Parathyroid adenoma (tissue), 2 donors: ENCODE measurements around the gene CARMIL3.

Source experiments
- H2AFZ ChIP-seq: fragments of 300-600 bp; sonication (generic); one replicate; pipeline ENCODE4 v1.7.0; 2017; ENCODE audit warnings: antibody characterized with exemption, mild to moderate bottlenecking
- H3K27ac ChIP-seq: fragments of 300-600 bp; sonication (generic); one replicate; pipeline ENCODE4 v1.7.0; 2017
- H3K27me3 ChIP-seq: fragments of 300-600 bp; sonication (generic); one replicate; pipeline ENCODE4 v1.7.0; 2017; ENCODE audit warnings: low read length; ENCODE audit not compliant: control insufficient read depth, insufficient read depth
- H3K36me3 ChIP-seq: fragments of 300-600 bp; sonication (generic); one replicate; pipeline ENCODE4 v1.7.0; 2017; ENCODE audit warnings: low read length; ENCODE audit not compliant: control insufficient read depth, insufficient read depth
- H3K4me1 ChIP-seq: fragments of 300-600 bp; sonication (generic); one replicate; pipeline ENCODE4 v1.7.0; 2017; ENCODE audit warnings: control low read depth
- H3K4me2 ChIP-seq: fragments of 300-600 bp; sonication (generic); one replicate; pipeline ENCODE4 v1.7.0; 2017; ENCODE audit warnings: low read length
- H3K4me3 ChIP-seq: fragments of 300-600 bp; sonication (generic); one replicate; pipeline ENCODE4 v1.7.0; 2017; ENCODE audit warnings: low read depth, low read length
- H3K79me2 ChIP-seq: fragments of 300-600 bp; sonication (generic); one replicate; pipeline ENCODE4 v1.7.0; 2017; ENCODE audit warnings: control low read depth
- H3K9ac ChIP-seq: fragments of 300-600 bp; sonication (generic); one replicate; pipeline ENCODE4 v1.7.0; 2017; ENCODE audit warnings: mild to moderate bottlenecking
- H3K9me3 ChIP-seq: fragments of 300-600 bp; sonication (generic); one replicate; pipeline ENCODE4 v1.7.0; 2017; ENCODE audit warnings: low read length; ENCODE audit not compliant: control insufficient read depth
- CTCF ChIP-seq: fragments of 300-600 bp; sonication (generic); IDR thresholded peaks from one replicate; pipeline ENCODE4 v1.7.0; 2017; ENCODE audit warnings: antibody characterized with exemption, mild to moderate bottlenecking
- donor health status: primary hyperparathyroidism.

Gene CARMIL3

GRCh38 chr14:24068711-24069410, 17.1 kb downstream of the CARMIL3 start:
- Histone ChIP-seq H3K27ac (no peak overlapping the region), H3K9me3 (no peaks in the 10 kb centered on the region), H2AFZ (no peak overlapping the region), H3K4me3 (no peak overlapping the region), H3K4me2 (no peak overlapping the region), H3K79me2 (no peaks in the 10 kb centered on the region), H3K4me1 (peaks cover 18% of the 10 kb centered on the region), H3K27me3 (no peaks in the 10 kb centered on the region), H3K36me3 (no peaks in the 10 kb centered on the region), H3K9ac (no peak overlapping the region)
- TF ChIP-seq CTCF = no peak

GRCh38 chr14:24069411-24069735, 17.6 kb downstream of the CARMIL3 start:
- no peak overlapping the region for H3K4me2 ChIP-seq
- no peak overlapping the region for H2AFZ ChIP-seq
- no peaks in the 10 kb centered on the region for H3K79me2 ChIP-seq
- H3K9ac ChIP-seq = no peak overlapping the region
- H3K4me3 ChIP-seq = no peak overlapping the region
- H3K4me1 ChIP-seq = peaks cover 19% of the 10 kb centered on the region
- TF ChIP-seq CTCF = no peak
- H3K9me3 ChIP-seq = no peaks in the 10 kb centered on the region
- no peaks in the 10 kb centered on the region for H3K36me3 ChIP-seq
- H3K27me3 ChIP-seq = no peaks in the 10 kb centered on the region
- H3K27ac ChIP-seq = no peak overlapping the region

GRCh38 chr14:24070285-24071143, 18.7 kb downstream of the CARMIL3 start:
- Histone ChIP-seq H3K27ac (no peak overlapping the region), H3K4me3 (no peak overlapping the region), H3K36me3 (no peaks in the 10 kb centered on the region), H3K27me3 (no peaks in the 10 kb centered on the region), H3K9me3 (no peaks in the 10 kb centered on the region), H3K4me2 (no peak overlapping the region), H2AFZ (no peak overlapping the region), H3K4me1 (peaks cover 25% of the 10 kb centered on the region), H3K9ac (no peak overlapping the region), H3K79me2 (no peaks in the 10 kb centered on the region)
- TF ChIP-seq CTCF = no peak

- Histone ChIP-seq H3K4me3 (no peak within 1 kb of the TSS), H3K4me2 (no peak within 1 kb of the TSS), H3K36me3 (no peaks in the 10 kb centered on the region), H3K79me2 (no peaks in the 10 kb centered on the region), H3K27me3 (no peaks in the 10 kb centered on the region), H3K9me3 (no peaks in the 10 kb centered on the region), H3K4me1 (peaks cover 32% of the 10 kb centered on the region), H2AFZ (peak within 1 kb of the TSS; percentile 39), H3K27ac (no peak within 1 kb of the TSS), H3K9ac (no peak within 1 kb of the TSS)
- TF ChIP-seq CTCF = no peak
These were observed 19.4 kb downstream of the CARMIL3 start, which contains the start of gene CPNE6 for GRCh38 chr14:24071144-24071697. Gene CPNE6 (plus strand): TSS chr14:24071562. CDS start chr14:24072937, 1,375 bp downstream.
